Measurements from ENCODE around the gene CEP126.
"Not testable (repeated sequence)": the region's sequence is repeated elsewhere in the genome, so short reads cannot be mapped to it uniquely, and the experiment has no call there.

CEP126 gene

DNA sequence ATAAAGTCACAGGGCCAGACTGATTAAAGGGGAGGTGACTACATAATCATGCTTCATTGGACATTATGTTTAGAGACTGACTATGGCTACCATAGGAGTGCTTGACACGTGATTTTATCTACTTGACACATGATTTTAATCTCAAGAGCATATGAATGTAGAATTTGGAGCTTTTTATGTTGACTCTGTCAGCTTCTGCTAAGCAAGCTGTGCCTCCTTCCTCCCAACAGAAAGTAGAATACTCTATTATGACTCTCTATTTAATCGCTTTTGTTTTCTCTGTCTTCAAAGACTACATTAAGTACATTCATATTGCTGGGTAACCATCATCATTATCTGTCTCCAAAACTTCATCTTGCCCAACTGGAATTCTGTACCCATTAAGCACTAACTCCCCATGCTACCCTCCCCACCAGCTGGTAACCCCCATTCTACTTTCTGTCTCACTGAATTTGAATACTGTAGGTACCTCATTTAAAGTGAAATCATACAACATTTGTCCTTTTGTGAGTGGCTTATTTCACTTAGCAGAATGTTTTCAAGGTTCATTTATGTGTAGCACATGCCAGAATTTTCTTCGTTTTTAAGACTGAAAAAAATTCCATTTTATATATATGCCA is 26.2 kb downstream of the CEP126 start:
- no peak for DNase-seq

DNA sequence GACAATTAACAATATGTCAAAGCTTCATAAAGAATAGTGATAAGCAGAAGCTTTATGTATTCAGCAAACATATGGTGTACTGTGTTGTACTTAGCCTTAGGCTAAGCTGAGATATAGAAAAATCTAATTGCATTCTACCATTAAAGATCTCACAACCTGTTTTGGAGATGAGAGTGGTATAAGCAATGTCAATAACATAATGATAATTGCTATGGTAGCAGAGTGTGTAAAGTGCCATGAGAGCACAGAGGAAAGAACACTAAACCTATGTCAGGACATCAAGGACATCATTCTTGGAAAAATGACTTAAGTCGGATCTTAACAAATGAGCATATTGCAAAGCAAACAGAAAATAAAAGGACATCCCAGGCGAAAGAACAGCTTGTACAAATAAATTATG is 30.1 kb downstream of the CEP126 start:
- no peak for DNase-seq

DNA sequence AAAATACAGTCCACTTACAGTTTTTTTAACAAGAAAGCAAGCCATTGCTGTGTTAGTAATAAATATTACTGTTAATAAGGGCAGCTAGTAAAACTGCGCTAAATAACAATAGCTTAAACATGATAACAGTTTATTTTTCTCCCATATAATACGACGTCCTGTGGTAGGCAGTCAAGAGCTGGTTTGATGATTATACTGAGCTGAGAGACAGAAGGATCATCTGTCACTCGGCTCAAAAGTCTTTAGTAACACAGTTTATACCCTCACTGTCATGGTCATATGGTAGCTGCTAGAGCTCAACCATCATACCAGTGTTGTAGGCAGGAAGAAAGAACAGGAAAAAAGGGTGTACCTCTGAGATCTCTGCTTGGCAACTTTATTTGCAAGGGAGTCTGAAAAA is 30.6 kb downstream of the CEP126 start:
- no peak for DNase-seq

DNA sequence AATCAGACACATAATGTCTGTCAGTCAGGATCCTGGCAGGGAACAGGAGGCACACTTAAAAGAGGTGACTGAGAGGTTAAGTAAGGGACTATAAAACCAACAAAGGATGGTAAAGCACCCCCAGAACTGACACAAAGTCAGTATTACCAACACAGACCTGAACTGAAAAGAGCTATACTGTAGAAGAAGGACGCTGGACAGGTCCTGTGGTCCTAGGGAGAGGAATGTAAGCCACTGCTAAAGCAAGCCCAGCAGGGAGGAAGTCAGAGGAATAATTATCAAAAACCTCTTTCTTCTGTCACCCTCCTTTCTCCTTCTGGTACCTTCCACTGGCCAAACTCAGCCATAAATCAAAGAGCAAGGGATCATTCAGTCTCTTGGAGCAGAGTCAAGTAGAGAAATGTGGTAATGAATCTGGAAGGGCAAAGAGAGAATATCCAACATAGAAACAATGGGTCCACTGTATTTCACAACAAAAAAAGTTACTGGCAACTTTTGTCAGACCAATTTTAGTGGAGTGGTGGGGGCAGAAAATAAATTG is 34.9 kb downstream of the CEP126 start:
- DNase-seq: no peak

DNA sequence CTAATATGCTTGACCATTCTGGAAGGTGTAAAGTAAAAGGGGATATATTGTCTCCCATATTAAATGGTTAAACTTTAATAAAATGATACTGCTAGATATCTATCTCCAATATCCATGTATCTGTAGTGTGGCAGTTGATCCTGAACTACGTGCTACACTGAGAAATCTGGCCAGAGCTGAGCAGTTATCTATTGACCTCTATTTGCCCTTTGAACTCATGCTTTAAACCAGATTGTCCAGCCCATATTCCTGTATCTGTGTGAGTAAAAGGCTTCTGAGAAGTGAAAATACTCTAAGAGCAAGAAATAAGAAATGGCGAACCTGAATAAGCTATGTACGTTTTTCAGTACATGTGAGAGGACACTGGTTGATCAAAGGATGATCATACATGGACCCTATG is 40.5 kb downstream of the CEP126 start:
- no peak for DNase-seq

DNA sequence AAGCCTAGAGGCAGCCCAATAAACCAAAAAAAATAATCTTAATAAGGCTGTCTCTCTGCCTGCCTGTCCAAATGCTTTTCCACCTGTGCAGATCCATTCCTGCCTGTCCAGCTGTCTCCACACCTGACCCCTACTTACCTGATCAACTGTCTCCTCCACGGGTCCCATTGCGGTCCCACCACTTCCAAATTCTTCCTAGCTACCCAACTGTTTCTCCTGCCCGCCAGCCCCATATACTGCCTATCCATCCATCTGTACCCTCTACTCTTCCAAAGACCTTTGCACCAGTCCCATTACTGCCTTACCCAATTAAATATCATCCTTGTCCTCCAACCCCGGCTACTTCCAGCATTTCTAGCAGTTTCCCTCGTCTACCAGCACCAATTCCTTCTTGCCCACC is 40.9 kb downstream of the CEP126 start:
- DNase-seq: no peak

DNA sequence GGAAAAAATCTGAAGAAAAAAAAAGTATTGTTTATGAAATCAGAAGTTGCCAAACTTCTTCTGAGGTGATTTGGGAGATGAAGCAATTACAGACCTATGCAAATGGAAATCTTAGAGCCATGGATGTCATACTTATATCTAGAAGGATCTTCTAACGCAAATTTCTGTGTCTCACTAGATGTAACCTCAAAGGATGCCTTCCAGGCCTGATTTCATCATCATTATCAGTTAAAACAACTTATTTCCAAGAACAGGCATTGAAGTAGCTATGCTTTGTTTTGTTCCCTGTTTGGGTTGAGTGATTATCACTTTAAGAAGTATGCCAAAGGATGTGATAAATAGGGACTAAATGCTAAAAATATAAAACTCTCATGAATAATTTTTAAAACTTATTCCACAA is 45.4 kb downstream of the CEP126 start:
- DNase-seq: no peak

DNA sequence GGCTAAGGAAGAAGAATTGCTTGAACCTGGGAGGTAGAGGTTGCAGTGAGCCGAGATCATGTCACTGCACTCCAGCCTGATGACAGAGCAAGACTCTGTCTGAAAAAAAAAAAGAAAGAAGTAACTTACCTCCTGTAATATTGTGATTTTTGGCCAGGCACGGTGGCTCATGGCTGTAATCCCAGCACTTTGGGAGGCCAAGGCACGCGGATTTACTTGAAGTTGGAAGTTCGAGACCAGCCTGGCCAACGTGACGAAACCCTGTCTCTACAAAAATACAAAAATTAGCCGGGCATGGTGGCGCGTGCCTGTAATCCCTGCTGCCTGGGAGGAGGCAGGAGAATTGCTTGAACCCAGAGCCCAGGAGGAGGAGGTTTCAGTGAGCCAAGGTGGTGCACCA is 49.4 kb downstream of the CEP126 start:
- not testable (repeated sequence) for DNase-seq

DNA sequence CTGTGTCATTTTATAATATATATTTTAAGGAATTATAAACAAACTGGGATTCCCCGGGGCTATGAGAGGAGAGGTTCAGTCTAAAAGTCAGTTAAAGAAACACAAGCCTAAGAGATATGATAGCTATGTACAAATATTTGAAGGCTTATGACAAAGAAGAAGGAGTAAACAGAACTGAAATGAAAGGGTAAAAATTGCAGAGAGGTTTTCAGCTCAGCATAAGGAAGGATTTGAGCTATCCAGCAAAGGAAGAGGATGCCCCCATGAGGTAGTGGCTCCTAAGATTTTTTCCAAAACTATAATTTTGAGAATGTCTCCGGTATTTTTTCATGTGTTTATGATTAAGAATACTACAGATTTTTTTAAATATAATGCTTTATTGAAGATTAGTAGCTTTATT is 59.4 kb downstream of the CEP126 start:
- DNase-seq: no peak

DNA sequence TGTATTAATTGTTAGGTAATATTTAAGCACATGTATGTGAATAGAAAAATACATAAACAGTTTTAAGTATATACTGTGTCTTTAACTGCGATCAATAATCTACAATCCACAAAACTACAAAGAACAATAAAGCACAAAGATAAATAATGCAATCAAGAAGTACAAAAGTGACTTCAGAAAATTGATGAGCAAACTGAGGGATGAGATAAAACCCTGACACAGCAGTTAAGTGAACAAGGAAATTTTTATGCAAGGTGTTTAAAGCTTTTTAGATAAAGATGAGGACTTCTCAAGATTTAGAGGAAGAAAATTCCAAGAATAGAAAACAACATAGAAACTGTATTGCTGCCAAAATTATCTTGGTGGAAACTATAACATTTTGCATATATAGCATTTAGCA is 60.0 kb downstream of the CEP126 start:
- DNase-seq: no peak

DNA sequence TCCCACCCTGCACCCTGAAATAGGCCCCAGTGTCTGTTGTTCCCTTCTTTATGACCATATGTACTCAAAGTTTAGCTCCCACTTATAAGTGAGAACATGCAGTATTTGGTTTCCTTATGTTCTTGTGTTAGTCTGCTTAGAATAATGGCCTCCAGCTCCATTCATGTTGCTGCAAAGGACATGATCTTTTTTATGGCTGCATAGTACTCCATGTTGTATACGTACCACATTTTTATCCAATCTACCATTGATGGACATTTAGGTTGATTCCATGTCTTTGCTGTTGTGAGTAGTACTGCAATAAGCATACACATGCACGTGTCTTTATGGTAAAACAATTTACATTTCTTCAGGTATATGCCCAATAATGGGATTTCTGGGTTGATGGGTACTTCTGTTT is 60.9 kb downstream of the CEP126 start:
- DNase-seq: no peak

DNA sequence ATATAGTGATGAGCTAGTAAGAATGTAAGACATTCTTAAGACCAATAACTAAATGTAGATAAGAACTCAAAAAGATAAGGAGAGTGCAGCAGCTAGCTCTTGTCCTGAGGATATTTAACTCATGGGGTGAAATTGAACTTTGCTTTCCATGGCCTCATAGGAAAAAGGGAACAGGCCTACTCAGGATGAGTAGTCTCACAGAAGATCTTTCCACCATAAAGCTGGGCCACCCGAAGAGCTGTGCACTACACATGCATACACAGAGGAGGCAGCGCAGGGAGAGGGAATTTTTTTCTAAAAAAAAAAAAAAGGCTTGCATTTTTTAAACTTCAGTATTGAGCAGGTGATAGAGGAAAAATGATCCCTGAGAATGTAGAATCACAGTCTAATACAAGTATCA is 72.6 kb downstream of the CEP126 start:
- DNase-seq: no peak

DNA sequence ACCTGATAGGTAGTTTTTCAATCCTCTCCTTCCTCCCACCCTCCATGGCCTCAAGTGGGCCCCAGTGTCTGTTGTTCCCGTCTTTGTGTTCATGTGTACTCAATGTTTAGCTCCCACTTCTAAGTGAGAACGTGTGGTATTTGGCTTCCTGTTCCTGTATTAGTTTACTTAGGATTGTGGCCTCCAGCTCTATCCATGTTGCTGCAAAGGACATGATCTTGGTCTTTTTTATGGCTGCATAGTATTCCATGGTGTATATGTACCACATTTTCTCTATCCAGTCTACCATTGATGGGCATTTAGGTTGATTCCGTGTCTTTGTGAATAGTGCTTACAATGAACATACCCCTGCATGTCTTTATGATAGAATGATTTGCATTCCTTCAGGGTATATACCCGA is 78.4 kb downstream of the CEP126 start:
- no peak for DNase-seq

DNA sequence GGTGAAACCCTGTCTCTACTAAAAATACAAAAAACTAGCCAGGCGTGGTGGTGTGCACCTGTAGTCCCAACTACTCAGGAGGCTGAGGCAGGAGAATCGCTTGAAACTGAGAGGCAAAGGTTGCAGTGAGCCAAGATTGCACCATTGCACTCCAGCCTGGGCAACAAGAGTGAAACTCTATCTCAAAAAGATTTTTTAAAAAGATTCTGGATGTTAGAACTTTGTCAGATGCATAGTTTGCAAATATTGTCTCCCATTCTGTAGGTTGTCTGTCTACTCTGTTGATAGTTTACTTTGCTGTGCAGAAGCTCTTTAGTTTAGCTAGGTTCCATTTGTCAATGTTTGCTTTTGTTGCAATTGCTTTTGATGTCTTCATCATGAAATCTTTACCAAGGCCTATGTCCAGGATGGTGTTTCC is 79.3 kb downstream of the CEP126 start:
- DNase-seq: not testable (repeated sequence)

DNA sequence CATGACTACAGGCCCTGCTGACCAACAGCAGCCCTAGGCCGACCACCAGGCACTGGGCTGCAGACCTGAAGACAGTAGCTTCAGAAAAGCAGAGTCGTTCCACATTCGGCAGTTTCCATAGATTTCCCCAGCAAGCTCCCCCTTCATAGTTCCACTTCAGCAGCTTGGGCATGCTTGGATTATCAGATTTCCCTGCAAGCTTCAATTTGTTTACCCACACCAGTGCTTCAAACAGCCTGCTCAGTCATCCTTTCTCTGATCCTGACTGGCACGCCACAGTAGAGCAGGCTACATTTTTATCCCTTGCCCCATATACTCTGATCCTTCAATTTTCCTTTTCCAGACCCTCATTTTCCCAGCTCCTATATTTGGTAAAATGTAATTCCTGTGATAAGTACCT is 81.3 kb downstream of the CEP126 start:
- no peak for DNase-seq

DNA sequence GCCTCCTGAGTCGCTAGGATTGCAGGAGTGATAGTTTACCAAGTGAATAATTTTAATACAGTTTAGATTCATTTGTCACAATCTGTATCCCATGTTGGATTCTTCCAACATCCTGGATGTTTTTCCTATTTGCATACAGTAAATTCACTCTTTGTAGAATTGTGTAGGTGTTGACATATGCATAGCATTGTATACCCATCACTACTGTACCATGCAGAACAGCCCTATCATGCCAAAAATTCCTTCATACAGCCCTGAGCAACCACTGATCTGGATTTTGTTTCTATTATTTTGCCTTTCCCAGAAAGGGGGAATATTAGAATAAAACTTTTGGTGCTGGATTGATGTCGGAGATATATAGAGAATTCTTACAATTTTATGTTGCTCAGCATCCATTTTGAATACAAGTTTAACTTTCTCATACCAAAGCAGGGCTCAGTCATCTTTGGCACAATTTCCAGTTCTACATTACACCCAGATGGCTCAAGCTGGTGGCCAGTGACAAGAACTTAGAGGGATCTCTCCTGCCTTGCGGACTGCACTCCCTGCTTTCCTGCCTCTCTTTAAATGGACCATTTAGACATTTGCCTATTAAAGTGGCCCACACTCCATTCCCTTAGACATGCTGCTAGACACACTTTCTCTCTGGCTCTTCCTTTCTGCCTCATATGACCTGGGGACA is 87.0 kb downstream of the CEP126 start:
- DNase-seq: no peak

DNA sequence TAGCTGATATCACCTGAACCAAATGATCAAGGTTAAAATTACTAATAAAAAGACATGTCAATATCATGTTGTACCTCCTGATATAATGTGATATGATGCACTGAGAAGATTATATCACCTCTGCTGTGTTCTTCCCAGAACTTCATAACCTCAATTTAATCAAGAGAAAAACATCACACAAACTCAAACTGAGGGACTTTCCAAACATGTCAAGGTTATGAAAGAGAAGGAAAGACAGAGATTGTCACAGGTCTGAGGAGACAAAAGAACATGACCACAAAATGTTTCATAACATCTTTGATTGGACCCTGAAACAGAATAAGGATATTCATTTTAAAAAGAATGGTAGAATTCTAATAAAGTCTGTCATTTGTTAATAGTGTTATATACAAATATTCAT is 89.4 kb downstream of the CEP126 start:
- DNase-seq: no peak

DNA sequence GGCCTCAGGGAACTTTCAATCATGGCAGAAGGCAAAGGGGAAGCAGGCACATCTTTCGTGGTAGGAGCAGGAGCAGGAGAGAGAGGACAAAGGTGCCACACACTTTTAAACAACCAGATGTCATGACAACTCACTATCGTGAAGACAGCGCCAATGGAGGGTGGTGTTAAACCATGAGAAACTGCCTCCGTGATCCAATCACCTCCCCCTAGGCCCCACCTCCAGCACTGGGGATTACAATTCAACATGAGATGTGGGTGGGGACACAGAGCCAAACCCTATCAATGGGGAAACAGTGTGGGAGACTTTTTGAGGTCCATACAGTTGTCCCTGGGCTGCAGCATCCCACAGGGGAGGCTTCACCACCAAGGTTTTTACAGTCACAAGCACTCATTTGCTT is 90.5 kb downstream of the CEP126 start:
- no peak for DNase-seq

DNA sequence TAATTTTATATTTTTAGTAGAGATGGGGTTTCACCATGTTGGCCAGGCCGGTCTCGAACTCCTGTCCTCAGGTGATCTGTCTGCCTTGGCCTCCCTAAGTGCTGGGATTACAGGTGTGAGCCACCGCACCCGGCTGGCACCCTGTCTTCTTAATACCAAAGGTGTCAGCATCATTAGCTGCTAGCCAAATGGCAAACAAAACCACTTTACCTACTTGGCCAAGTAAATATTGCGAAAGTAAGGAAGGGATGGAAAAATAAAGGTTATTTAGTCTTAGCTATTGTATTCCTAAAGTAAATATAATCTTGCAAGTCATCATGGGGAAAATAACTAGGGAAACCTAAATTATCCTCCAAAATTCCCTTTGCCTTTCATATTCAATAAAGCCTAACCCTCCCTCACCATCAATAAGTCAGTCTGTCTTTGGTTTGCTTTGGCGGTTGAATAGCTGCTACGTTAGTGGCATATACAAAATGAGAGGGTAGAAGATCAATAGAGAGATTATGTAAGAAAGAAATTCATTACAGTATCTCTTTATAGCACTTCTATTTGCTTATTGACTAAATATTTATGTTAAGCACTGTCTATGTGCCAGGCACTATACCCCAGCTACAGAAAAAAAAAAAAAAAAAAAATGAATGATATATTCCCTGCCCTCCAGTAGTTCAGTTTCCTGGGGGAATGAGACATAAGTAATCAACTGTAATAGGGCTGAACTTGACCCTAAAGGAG is 92.2 kb downstream of the CEP126 start:
- DNase-seq: no peak

DNA sequence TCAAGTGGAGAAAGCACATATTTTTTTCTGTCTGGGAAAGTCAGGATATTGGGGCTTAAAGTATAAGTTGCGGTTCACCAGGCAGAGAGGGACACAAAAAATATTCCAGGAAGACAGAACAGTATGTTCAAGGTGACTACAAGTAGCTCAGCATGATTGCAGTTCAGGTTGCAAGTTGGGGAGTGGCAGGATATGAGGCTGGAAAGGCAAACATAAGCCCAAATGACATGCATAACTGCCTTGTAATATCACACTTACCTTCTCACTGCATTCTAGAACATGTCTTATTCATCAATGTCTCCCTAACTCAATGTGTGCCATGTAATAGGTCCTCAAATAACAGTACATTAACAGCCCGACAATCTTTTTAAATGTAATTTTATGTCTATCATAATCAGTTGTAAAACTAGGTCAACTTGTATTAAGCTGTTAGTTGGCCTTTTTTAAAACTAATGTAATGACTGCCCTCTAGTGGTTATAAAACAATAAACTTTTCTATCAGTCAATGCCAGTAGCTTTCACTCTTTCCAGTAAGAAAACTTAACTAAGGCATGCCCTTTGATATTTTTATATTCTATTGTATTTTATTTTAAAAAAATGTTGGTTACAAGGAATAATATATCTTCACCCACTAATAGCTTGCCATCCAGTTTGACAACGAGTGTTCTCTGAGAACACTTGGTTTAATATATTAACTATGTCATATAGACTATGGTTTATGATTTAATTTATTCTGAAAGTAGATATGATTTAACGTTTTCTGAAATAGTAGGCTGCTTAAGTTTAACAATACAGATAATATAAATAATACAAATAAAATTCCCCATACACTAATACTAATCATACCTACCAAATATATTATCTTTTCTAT is 93.0 kb downstream of the CEP126 start:
- DNase-seq: peak in 1 of 2 experiments; percentile 61

DNA sequence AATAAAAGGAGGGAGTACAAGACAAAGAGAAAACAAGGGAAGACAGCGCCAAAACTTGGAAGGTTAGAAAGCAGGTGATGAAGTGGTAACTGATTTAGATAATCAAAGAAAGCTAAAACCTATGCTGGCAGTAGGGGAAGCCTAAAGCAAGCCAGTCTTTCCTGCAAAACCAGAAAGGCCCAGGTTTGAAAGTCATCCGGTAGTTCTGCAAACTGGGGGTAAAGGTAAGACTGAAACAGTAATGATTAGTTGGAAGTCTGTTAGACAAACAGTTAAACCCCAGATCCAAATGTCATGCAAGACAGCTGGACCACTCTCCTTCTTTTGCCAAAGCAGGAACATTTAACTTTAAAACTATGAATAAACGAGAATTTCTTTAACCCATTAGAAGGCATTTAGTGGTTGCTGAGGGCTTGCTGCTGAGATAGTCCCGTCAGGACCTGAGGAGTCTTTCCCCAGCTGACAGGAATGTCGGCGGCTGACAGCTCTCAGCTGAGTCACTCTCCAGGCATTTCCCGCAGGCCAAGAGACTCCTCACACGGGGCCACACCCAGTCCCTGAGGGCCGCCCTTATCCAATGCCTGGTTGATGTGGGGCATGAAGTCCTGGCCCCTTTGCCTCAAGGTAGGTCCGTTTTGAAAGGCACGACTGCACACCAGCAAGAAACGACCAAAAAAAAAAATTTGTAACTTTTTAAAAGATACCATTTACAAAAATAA is 96.1 kb downstream of the CEP126 start:
- no peak for DNase-seq

DNA sequence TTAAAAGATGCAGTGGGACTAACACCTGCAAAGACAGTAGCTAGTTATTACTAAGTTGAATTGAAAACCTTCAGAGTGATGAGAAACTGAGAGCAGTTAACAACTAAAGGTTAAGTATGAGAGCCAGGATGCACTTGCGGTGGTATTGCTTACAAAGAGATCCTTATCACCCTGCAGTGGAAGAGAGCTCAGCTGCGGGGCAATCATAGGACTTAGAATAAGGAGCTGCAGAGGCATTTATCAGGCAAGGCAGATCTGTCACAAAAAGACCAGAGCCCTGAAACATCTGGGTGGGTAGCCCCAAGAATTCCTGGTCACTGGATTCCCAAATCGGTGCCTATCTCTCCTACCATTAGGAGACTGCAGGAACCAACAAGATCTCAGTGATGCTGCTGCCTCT is 98.1 kb downstream of the CEP126 start:
- no peak for DNase-seq
